HG02623 (cell line): ENCODE measurements around the gene PTCH1.

Experiments
- ATAC-seq: cut with Tn5 transposase; IDR thresholded peaks from one replicate; pipeline ENCODE4 v1.9.1; 2021; ENCODE audit warnings: moderate library complexity; ENCODE audit not compliant: unreplicated experiment

PTCH1 gene

GRCh38 chr9:95444160-95444559, 72.6 kb downstream of the PTCH1 start:
- ATAC-seq: no peak

DNA sequence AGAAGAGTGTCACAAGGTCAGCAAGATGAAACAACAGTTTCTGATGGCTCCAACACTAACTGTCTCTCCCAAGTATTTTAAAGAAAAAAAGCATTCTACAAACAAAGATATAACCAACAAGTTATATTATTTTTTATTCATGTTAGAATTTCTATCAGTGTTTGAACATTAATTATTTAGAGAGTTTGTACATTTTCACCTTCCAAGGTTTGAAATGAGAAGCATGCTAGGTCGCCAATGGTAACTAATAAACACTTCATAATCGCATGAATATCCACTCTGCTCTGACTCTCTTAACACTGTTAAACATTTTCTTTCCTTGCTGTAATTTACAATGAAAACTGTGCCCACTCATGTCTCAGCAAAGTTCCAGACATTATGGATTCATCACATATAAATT, 73.5 kb downstream of the PTCH1 start:
- ATAC-seq: no peak

GRCh38 chr9:95441081-95441480, 75.7 kb downstream of the PTCH1 start:
- ATAC-seq: no peak

DNA sequence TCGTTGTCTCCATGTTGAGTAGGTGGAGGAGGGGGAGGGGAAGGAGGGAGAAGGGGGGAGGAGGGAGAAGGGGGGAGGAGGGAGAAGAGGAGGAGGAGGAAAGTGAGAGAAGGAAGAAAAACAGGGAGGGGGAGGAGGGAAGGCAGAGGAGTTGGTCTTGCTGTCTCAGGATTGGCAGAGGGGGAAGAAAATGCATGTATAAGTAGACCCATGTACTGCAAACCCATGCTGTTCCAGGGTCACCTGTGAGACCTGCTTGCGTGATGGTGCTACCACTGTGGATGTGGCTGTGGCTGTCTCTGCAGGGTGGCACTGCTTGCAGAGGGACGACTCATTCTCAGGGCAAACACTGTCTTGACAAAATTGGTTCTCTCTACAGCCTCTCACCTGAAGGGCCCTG, 76.3 kb downstream of the PTCH1 start:
- ATAC-seq: no peak

GRCh38 chr9:95438561-95439357, 78.0 kb downstream of the PTCH1 start:
- ATAC-seq: no peak

- no peak for ATAC-seq
Observed at GRCh38 chr9:95437559-95437958, 79.2 kb downstream of the PTCH1 start.

DNA sequence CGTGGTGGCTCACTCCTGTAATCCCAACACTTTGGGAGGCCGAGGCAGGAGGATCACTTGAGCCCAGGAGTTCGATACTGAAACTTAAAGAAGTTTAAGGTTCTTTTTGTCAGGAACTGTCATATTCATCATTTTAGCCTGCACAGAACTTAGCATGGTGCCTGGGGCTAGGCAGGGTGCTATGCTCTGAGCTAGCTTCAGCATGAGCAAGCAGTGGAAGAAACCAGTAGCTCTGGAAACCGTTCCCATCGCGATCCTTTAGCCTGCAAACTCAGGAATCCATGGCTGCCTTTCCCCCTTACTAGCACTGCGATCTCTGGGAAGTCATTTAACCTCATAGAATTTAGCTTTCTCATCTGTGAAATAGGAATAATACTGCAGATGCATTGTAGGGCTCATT, 80.4 kb downstream of the PTCH1 start:
- ATAC-seq: no peak

DNA sequence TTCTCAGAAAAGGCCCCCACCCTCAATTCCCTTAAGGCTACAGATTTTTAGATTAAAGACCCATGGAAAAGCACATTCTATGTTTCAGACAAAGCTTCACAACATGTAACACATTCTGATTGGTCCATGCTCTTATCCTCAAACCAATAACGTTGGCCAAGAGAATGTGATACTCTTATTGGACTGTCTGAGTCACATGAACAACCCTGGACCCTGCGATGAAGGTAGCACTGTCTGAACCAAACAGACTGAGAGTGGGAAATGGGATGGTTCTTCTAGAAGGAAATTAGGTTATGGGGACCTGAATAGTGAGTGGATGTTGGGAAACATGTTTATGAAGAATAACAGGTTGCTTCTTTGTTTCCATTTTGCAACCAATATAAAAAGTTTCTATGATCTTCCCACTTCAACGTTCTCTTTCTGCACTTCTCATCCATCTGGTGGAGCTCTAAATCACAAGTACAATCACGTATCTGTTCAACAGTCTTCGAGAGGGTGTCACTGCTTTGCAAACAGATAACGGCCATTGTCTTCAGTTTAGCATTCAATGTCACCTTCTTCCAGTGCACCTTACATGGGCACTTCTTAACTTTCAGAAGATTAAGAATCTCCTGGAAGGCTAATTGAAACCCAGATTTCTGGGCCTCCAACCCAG, 81.6 kb downstream of the PTCH1 start:
- ATAC-seq: no peak

DNA sequence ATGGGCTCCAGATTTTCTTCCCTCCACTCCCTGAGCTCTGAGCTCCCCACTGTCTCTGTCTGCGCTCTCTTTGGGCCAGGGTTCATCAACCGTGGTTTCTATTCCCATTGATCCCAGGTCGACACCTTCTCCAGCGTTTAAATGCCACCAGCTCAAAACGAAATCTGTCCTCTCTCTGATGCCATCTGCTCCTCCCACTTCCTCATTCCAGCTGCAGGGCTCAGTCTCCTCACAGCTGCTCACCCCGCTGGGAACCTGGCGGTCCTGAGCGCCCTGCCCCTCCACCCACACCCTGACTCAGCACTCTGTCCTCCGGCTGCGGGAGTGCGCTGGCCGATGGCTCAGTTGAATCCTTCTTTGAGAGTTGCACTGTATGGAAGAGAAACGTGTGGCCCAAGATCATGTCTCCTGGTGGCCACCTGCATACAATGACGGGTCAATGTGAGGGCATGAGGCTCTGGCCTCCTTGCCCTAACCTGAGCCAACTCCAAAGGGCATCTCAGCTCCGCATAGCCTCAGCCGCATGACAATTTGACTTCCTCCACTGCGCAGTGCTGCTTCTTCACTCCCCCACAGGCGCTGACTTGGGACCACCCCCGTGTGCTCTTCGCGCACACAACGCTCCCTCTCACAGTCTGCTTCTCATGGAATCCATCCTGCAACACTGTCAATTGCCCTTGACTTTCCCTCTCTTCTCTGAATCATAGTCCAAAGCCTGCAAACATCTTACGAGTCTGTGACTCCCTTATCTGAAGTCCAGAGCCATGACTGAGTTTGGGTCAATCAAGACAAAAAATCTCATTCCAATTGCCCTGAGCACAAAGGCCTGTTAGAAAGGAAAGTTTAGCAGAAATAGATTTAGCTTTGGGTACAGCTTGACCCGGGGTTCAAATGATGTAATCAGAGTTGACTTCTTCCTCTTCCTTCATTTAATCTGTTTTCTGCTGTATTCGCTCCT, 82.4 kb downstream of the PTCH1 start:
- ATAC-seq: no peak

DNA sequence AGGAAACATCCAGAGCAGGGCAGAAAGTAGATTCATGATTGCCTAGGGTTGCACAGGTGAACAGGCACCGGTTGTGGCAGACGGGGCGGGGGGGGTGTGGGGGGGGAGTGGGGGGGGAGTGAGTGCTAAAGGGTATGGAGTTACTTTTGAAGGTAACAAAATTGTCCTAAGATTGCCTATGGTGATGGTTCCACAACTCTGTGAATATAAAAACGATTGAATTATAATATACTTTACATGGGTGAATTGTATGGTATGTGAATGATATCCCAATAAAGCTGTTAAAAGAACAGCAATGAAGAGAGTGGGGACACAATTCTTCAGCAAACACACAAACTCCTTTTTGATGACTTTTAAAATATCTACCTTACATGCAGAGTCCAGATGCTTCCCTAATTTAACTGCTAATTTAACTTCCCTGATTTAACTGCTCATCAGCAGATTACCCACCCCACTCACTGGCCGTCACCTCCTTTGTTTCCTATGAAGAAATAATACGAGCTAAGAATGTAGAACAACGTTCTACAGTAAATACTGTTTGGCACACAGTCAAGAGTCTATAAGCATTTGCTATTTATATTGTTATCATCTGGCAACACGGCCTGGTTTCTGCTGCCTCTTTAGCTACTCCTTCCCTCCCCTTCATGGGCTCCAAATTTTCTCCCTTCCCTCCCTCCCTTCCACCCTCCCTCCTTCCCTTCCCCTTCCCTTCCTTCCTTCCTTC, 83.5 kb downstream of the PTCH1 start:
- no peak for ATAC-seq

GRCh38 chr9:95431286-95431685, 85.5 kb downstream of the PTCH1 start:
- no peak for ATAC-seq

DNA sequence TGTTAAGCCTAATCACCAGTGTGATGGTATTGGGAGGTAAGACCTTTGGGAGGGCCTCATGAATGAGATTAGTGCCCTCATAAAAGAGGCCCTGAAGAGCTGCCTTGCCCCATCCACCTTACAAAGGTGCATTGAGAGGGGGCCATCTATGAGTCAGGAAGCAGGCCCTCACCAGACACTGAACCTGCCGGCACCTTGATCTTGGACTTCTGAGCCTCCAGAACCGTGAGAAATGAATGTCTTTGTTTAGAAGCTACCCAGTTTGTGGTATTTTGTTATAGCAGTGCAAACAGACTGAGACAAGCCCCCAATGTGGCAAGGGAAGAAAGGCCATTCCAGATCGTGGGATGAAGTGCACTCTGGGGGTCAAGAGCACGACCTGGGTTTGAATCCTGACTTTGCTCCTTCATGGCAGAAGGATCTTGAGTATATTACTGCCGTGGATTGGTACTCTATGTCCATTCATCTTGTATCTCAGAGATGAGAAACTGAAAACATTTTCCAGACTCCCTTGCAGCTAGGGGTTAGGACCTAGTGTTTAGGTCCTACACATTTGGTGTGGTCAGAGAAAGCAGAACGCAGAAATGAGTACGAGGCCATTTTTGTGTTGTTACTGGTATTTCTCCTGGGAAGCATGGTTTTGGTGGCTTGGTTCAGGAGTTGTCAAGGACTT, 86.7 kb downstream of the PTCH1 start:
- no peak for ATAC-seq

GRCh38 chr9:95429096-95429495, 87.7 kb downstream of the PTCH1 start:
- no peak for ATAC-seq

- ATAC-seq: no peak
Observed at GRCh38 chr9:95425910-95426551, 90.7 kb downstream of the PTCH1 start.

DNA sequence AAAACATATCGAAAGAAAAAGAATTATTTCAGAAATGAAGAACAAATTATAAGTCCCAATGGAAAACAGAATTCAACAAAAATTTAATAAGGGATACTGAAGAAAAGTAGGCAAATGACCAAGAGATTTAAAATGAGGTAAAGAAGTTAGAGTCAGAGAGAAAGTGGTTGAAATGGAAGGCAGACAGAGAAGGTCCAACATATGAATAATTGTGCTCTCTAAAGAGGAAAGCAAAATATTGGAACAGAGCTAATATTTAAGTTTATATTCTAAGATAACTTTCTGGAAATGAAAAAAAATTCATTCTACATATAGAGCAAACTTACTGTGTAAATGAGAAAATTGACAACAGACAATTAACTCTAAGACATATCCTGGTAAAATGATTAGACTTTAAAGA, 94.1 kb downstream of the PTCH1 start:
- ATAC-seq: no peak

- no peak for ATAC-seq
Observed at GRCh38 chr9:95420518-95420917, 96.3 kb downstream of the PTCH1 start.

GRCh38 chr9:95419444-95419843, 97.3 kb downstream of the PTCH1 start:
- ATAC-seq: no peak

DNA sequence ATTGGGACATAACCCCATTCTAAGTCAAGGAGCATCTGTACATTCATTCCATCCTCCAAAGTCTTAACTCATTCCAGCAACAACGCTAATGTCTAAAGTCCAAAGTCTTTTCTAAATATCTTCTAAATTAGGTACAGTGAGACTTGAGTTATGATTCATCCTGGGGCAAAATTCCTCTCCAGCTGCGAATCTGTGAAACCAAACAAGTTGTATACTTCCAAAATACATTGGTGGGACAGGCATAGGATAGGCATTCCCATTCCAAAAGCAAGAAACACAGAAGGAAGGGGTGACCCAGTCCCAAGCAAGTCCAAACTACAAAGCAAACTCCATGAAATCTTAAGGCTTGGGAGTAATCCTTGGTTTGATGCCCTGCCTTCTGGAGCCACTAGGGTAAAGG, 101.6 kb downstream of the PTCH1 start:
- ATAC-seq: no peak

- no peak for ATAC-seq
Observed at GRCh38 chr9:95413793-95414192, 103.0 kb downstream of the PTCH1 start.
